HepG2 (cell line): ENCODE data around the gene CLIC6. TPM values are rescaled to one million over a fixed set of nuclear protein-coding genes. Genes with fewer than 3 reads are reported as not detected.

Source experiments
- CSRNP2 ChIP-seq: sonication (generic); formaldehyde crosslinking; conservative IDR thresholded peaks from 2 replicates; pipeline ENCODE4 v1.8.0; 2022; ENCODE audit warnings: low read depth, missing genetic modification reagents
- E2F2 ChIP-seq: sonication (generic); formaldehyde crosslinking; IDR thresholded peaks from 2 replicates; pipeline ENCODE4 v1.4.0; 2020; ENCODE audit warnings: missing genetic modification reagents, borderline replicate concordance
- HES4 ChIP-seq: sonication (generic); formaldehyde crosslinking; IDR thresholded peaks from 2 replicates; pipeline ENCODE4 v1.9.0; 2021; ENCODE audit warnings: mild to moderate bottlenecking, missing genetic modification reagents, borderline replicate concordance
- IKZF1 ChIP-seq: fragments of 450-650 bp; IDR thresholded peaks from 2 replicates; pipeline ENCODE4 v1.7.1; 2016
- MYPOP ChIP-seq: sonication (generic); formaldehyde crosslinking; IDR thresholded peaks from 2 replicates; pipeline ENCODE4 v1.8.1; 2023; ENCODE audit warnings: mild to moderate bottlenecking, moderate library complexity, missing genetic modification reagents
- PHF8 ChIP-seq: sonication (generic); formaldehyde crosslinking; IDR thresholded peaks from 2 replicates; pipeline ENCODE4 v1.5.0; 2020; ENCODE audit warnings: missing genetic modification reagents
- RAD21 ChIP-seq: fragments of 450-650 bp; formaldehyde crosslinking; IDR thresholded peaks from 2 replicates; pipeline ENCODE4 v1.5.0; 2020; ENCODE audit warnings: mild to moderate bottlenecking
- RAD51 ChIP-seq: fragments of 450-650 bp; IDR thresholded peaks from 2 replicates; pipeline ENCODE4 v1.6.1; 2016; ENCODE audit warnings: borderline replicate concordance
- SMC3 ChIP-seq: IDR thresholded peaks from 2 replicates; pipeline ENCODE4 v1.6.1; 2011; ENCODE audit warnings: low read length, improper control_type of control experiment
- SOX13 ChIP-seq, 3 experiments: fragments of 450-650 bp in 1 of 3; sonication (generic) in 1 of 3; formaldehyde crosslinking in 1 of 3; IDR thresholded peaks in 2 of 3; conservative IDR thresholded peaks in 1 of 3; 2 replicates each; pipeline versions ENCODE4 v1.5.0 to v1.6.1; 2016 to 2020; ENCODE audit warnings: antibody characterized with exemption in 1 of 3, mild to moderate bottlenecking in 1 of 3, missing compliant biosample characterization in 1 of 3, missing genetic modification reagents in 1 of 3, moderate library complexity in 1 of 3
- STAG1 ChIP-seq: sonication (generic); formaldehyde crosslinking; IDR thresholded peaks from 2 replicates; pipeline ENCODE4 v1.4.0; 2020; ENCODE audit warnings: missing genetic modification reagents
- TEAD2 ChIP-seq: sonication (generic); formaldehyde crosslinking; IDR thresholded peaks from 2 replicates; pipeline ENCODE4 v1.9.0; 2021; ENCODE audit warnings: missing genetic modification reagents
- THAP11 ChIP-seq: IDR thresholded peaks from 2 replicates; pipeline ENCODE4 v1.6.1; 2016; ENCODE audit warnings: missing biosample characterization, missing genetic modification reagents
- ZBTB38 ChIP-seq: sonication (generic); formaldehyde crosslinking; IDR thresholded peaks from 2 replicates; pipeline ENCODE4 v1.5.1; 2020; ENCODE audit warnings: mild to moderate bottlenecking, missing genetic modification reagents
- ZFP37 ChIP-seq: sonication (generic); formaldehyde crosslinking; IDR thresholded peaks from 2 replicates; pipeline ENCODE4 v1.4.0; 2020; ENCODE audit warnings: missing genetic modification reagents, borderline replicate concordance
- ZIK1 ChIP-seq: sonication (generic); formaldehyde crosslinking; IDR thresholded peaks from 2 replicates; pipeline ENCODE4 v1.5.0; 2020; ENCODE audit warnings: mild to moderate bottlenecking, low read depth, missing genetic modification reagents, borderline replicate concordance
- ZNF160 ChIP-seq: sonication (generic); formaldehyde crosslinking; IDR thresholded peaks from 2 replicates; pipeline ENCODE4 v1.8.0; 2022; ENCODE audit warnings: mild to moderate bottlenecking, inconsistent platforms, missing genetic modification reagents
- ZNF558 ChIP-seq: sonication (generic); formaldehyde crosslinking; IDR thresholded peaks from 2 replicates; pipeline ENCODE4 v1.9.0; 2022; ENCODE audit warnings: mild to moderate bottlenecking, missing genetic modification reagents, borderline replicate concordance
- polyA plus RNA-seq, 8 experiments: library from polyadenylated mRNA; depleted of rRNA in 3 of 8; stranded (reverse) in 7 of 8; unstranded in 1 of 8; fragments of >200 nt; fragmentation: Illumina TruSeq in 4 of 8; extraction: Trizol in 4 of 8; gene quantifications; 2 replicates each; pipeline versions ENCODE4 v1.2.1 to v1.2.3, GENCODE V29; 2011 to 2016; ENCODE audit warnings: low read depth in 4 of 8, missing spikeins in 1 of 8, mixed read lengths in 1 of 8; ENCODE audit not compliant: insufficient read depth in 1 of 8
- total RNA-seq, 5 experiments: library from RNA; depleted of rRNA; stranded (reverse); fragments of >200 nt; fragmentation: Illumina TruSeq; extraction: Trizol; gene quantifications; 2 replicates each; pipeline ENCODE4 v1.2.3, GENCODE V29; 2016; ENCODE audit warnings: low read depth in 1 of 5

The CLIC6 gene
- total and polyA plus RNA-seq, 2 of the 13 experiments (the other 11 are each of a cell fraction or from before 2014, with no cell fraction given) = not detected

GRCh38 chr21:34693192-34693810 is 24.5 kb downstream of the CLIC6 start (continued):
- TF ChIP-seq MYPOP (CRISPR knock-in tag) (no peak), E2F2 (no peak), ZIK1 (CRISPR knock-in tag) (no peak), ZNF160 (no peak), RAD51 (no peak), STAG1 (peak; percentile 78), SMC3 (peak; percentile 36; the same call in 1 of the 2 replicates), ZBTB38 (CRISPR knock-in tag) (no peak), PHF8 (CRISPR knock-in tag) (no peak), RAD21 (CRISPR knock-in tag) (peak; percentile 27; the same call in 1 of the 2 replicates), SOX13 (IDR thresholded peaks at IDR 0.05) (no peak), SOX13 (CRISPR knock-in tag; conservative IDR thresholded peaks at IDR 0.05 in 1 of 2, IDR thresholded peaks at IDR 0.05 in 1 of 2) (no peak), THAP11 (CRISPR knock-in tag) (no peak), TEAD2 (CRISPR knock-in tag) (no peak), ZFP37 (CRISPR knock-in tag) (no peak), IKZF1 (no peak), ZNF558 (CRISPR knock-in tag) (no peak), CSRNP2 (no peak), HES4 (CRISPR knock-in tag) (no peak)
- TF ChIP-seq, all 625 proteins: peak for 5
